ENCODE measurements around the gene CNOT2.
A peak's percentile ranks its signal among the peaks of the same experiment; 100 is the strongest.

The CNOT2 gene, protein sequence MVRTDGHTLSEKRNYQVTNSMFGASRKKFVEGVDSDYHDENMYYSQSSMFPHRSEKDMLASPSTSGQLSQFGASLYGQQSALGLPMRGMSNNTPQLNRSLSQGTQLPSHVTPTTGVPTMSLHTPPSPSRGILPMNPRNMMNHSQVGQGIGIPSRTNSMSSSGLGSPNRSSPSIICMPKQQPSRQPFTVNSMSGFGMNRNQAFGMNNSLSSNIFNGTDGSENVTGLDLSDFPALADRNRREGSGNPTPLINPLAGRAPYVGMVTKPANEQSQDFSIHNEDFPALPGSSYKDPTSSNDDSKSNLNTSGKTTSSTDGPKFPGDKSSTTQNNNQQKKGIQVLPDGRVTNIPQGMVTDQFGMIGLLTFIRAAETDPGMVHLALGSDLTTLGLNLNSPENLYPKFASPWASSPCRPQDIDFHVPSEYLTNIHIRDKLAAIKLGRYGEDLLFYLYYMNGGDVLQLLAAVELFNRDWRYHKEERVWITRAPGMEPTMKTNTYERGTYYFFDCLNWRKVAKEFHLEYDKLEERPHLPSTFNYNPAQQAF

DNA sequence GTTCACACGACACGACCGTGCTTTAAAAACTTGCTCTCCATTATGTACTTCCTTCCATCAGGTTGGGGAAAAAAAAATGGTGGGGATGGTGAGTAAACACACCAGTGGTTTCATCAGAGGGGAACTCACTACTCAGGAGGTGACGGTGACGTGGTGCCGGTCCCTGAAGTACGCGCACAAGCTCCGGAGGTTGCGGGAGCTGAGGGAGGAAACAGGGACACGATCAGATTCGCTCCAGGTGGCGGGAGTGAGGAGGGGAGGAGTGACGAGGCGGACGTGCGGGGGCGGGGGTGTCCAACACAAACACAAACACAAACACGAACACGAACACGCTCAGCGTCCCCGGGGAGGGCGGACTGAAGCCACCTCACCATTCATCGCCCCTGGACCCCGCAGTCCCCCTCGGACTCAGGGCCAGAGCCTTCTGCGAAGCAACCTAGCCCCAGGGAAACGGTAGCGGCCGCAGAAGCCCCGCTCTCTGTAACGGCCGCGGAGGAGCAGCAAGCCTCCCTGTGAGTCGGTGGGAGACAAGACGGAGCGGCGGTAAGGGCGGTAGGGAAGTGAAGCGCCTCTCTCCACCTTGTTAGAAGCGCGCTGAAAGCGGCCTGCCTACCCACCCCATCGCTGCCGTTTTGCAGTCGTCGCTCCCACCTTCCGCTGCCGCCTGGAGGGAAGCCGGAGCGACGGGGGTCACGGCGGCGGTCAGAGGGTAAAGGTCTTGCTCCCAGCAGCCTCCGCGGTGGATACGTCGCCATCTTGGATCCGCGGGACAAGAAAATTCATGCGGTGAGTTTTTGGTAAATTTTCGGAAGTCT is at the start of gene CNOT2:
Gene CNOT2 (plus strand): TSS at position 739 of the 815 bp plus-strand sequence. CDS start 34,794 bp downstream, outside the sequence.
- H3K27me3 Mint-ChIP-seq: no peaks in the 10 kb centered on the region
- H3K4me1 Mint-ChIP-seq: peaks cover 38% of the 10 kb centered on the region
- H3K9me3 Mint-ChIP-seq: no peaks in the 10 kb centered on the region
- peak within 1 kb of the TSS; percentile 100 for H3K4me3 Mint-ChIP-seq
- H3K27ac Mint-ChIP-seq: peak within 1 kb of the TSS; percentile 99
- ATAC-seq (ENCODE audit: low read depth): peak; percentile 78
- peak; percentile 79 to 88 for DNase-seq (ENCODE audit: low spot score in 2 of 2)
- peaks cover 19% of the 10 kb centered on the region for H3K36me3 Mint-ChIP-seq

DNA sequence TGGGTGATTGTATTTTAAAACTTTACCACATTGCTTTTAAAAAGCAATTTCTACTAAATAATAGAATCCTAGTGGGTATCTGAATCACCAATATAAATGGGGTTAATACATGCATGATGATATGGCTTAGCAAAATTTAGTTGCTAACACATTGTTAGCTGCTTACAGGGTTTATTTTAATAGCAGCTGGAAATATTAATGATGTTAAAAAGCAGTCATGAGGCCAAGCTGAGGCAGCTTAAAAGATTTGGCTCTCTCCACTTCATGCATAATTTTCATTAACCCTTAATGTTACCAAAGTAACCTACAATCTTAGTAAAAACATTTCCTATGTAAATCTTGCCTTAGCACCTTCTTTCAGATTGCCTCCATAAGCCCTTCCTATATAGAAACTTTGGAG is 49.2 kb upstream of the CNOT2 start:
- no peak overlapping the region for H3K27ac Mint-ChIP-seq
- H3K4me1 Mint-ChIP-seq: no peaks in the 10 kb centered on the region
- ATAC-seq (ENCODE audit: low read depth) (no peak), DNase-seq (ENCODE audit: low spot score in 2 of 2) (no peak)
- no peaks in the 10 kb centered on the region for H3K9me3 Mint-ChIP-seq
- H3K36me3 Mint-ChIP-seq: no peaks in the 10 kb centered on the region
- H3K27me3 Mint-ChIP-seq: no peaks in the 10 kb centered on the region
- no peak overlapping the region for H3K4me3 Mint-ChIP-seq

DNA sequence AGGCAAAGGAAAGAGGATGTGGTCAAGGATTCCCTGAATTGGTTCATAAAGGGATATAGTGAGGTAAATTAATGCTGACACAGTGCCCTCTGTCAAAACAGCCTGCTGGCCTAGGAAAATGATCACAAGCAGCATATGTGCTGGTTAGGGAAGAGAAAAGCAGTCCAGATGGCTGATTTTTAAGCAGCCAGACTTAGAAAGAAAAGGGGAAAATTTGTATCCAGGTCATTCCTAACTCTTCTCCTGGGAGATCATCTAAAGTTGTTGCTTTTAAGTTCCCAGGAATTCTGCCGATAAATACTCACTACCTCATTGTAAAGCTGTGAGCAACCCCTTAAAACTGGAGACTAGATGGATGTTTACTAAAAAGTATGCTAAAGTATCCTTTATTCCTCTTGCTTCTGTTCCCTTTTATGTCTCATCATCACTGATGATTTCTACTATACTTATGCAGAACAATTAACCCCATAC is 46.4 kb upstream of the CNOT2 start:
- DNase-seq (ENCODE audit: low spot score in 2 of 2) (no peak), ATAC-seq (ENCODE audit: low read depth) (no peak)
- no peak overlapping the region for H3K27ac Mint-ChIP-seq
- H3K36me3 Mint-ChIP-seq: no peaks in the 10 kb centered on the region
- H3K27me3 Mint-ChIP-seq: no peaks in the 10 kb centered on the region
- no peaks in the 10 kb centered on the region for H3K9me3 Mint-ChIP-seq
- no peak overlapping the region for H3K4me3 Mint-ChIP-seq
- H3K4me1 Mint-ChIP-seq: no peaks in the 10 kb centered on the region

DNA sequence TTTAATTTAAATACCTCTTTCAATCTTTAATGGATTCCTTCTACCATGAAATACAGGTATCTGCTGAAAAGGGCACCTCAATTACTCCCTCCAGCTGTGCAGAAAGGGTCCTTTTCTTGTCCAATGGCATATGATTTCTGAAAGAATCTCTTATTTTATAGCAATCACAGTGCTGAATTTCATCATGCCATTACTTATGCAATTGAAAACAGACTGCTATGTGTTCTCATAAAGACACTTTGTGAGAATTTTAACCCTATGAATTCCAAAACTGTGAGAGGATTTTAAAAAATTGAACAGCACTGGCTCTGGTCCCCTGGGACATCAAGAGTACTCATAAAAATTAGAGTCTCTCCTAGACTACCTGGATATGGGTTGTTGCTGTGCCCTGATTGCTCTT is 45.9 kb upstream of the CNOT2 start:
- Mint-ChIP-seq H3K4me3 (no peak overlapping the region), H3K36me3 (no peaks in the 10 kb centered on the region), H3K4me1 (no peaks in the 10 kb centered on the region), H3K27me3 (no peaks in the 10 kb centered on the region), H3K27ac (no peak overlapping the region), H3K9me3 (no peaks in the 10 kb centered on the region)
- DNase-seq (ENCODE audit: low spot score in 2 of 2): no peak
- no peak for ATAC-seq (ENCODE audit: low read depth)

DNA sequence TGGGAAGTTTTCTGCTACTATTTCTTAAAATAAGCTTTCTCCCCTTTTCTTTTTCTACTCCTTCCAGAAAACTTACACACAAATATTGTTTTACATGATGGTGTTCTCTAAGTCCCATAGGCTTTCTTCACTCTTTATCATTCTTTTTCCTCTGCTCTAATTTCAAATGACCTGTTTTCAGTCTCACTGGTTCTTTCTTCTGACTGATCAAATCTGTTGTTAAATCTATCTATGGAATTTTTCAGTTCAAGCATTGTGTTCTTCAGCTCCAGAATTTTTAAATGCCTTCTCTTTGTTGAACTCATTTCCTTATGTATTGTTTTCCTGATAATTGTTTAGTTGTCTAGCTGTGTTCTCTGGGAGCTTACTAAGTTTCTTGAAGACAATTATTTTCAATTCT is 29.5 kb upstream of the CNOT2 start:
- H3K4me1 Mint-ChIP-seq: no peaks in the 10 kb centered on the region
- peaks cover 12% of the 10 kb centered on the region for H3K36me3 Mint-ChIP-seq
- H3K27ac Mint-ChIP-seq: no peak overlapping the region
- DNase-seq (ENCODE audit: low spot score in 2 of 2): no peak
- H3K4me3 Mint-ChIP-seq: no peak overlapping the region
- H3K27me3 Mint-ChIP-seq: no peaks in the 10 kb centered on the region
- ATAC-seq (ENCODE audit: low read depth): no peak
- peaks cover 24% of the 10 kb centered on the region for H3K9me3 Mint-ChIP-seq

DNA sequence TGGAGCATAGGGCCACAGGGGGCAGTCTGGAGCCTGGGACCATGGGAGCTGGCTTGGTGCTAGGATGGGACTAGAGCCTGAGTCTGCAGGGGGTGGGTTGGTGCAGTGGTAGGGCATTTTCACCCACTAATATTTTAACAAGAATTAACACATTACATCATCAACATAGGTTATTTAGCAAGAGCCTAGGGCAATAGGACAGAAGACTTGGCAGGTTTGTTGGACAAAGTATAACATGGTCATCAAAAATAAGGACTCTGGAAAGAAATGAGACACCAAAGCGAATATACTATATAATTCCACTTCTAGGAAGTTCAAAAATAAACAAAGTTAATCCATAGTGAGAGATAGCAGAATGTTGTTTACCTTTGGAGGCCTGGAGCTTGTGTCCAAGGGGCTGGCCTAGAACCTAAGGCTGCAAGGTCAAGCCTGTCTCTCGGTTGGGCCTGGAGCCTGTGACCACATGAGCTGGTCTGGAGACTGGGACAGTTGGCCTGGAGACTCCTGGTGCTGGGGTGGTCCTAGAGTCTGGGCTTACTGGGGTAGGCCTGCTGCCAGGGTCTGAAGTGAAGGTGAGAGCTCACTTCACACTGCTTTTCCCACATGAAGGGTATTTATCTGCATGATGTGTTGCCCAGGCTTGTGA is 28.1 kb upstream of the CNOT2 start:
- no peak overlapping the region for H3K4me3 Mint-ChIP-seq

DNA sequence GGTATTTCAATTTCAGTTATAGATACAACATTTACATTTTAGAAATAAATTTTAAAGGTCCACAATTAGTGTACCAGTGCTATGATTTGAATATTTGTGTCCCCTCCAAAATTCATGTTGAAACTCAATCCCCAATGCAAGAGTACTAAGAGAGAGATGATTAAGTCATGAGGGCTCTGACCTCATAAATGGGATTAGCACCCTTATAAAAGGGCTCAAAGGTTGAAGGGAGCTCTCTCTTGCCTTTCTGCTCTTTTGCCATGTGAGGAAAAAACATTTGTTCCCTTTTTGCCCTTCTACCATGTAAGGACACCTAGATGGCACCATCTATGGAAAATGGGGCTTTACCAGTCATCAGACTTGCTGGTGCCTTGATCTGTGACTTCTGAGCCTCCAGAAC is 25.8 kb upstream of the CNOT2 start:
- ATAC-seq (ENCODE audit: low read depth) (no peak), DNase-seq (ENCODE audit: low spot score in 2 of 2) (no peak)
- no peak overlapping the region for H3K4me3 Mint-ChIP-seq
- H3K27ac Mint-ChIP-seq: no peak overlapping the region
- H3K9me3 Mint-ChIP-seq: peaks cover 11% of the 10 kb centered on the region
- no peaks in the 10 kb centered on the region for H3K4me1 Mint-ChIP-seq
- H3K36me3 Mint-ChIP-seq: peaks cover 16% of the 10 kb centered on the region
- no peaks in the 10 kb centered on the region for H3K27me3 Mint-ChIP-seq

More for the DNA sequence above, 28.1 kb upstream of the CNOT2 start:
- Mint-ChIP-seq H3K9me3 (peaks cover 16% of the 10 kb centered on the region), H3K36me3 (peaks cover 11% of the 10 kb centered on the region), H3K4me1 (no peaks in the 10 kb centered on the region), H3K27me3 (no peaks in the 10 kb centered on the region), H3K27ac (no peak overlapping the region)
- ATAC-seq (ENCODE audit: low read depth) (no peak), DNase-seq (ENCODE audit: low spot score in 2 of 2) (no peak)

DNA sequence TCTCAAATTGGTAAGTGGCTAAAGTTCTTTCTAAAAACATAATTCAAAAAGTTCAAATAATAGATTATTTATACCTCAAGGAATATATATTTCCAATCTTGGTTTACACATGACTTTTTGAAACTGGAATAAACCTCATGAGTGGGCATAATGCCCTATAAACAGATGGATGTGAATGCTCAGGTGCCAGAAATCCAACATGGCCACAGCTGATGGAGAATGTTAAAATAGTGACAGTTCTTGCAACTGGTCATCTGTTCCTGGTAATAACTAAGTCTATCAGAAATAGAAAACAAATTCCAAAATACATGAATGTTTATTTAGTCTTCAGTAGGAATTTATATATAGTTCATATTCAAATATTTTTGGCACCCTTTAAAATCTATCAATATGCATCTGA is 21.6 kb upstream of the CNOT2 start:
- H3K27ac Mint-ChIP-seq: no peak overlapping the region
- H3K27me3 Mint-ChIP-seq: no peaks in the 10 kb centered on the region
- ATAC-seq (ENCODE audit: low read depth): no peak
- H3K36me3 Mint-ChIP-seq: peaks cover 14% of the 10 kb centered on the region
- H3K4me3 Mint-ChIP-seq: no peak overlapping the region
- no peaks in the 10 kb centered on the region for H3K4me1 Mint-ChIP-seq
- H3K9me3 Mint-ChIP-seq: no peaks in the 10 kb centered on the region
- DNase-seq (ENCODE audit: low spot score in 2 of 2): no peak

DNA sequence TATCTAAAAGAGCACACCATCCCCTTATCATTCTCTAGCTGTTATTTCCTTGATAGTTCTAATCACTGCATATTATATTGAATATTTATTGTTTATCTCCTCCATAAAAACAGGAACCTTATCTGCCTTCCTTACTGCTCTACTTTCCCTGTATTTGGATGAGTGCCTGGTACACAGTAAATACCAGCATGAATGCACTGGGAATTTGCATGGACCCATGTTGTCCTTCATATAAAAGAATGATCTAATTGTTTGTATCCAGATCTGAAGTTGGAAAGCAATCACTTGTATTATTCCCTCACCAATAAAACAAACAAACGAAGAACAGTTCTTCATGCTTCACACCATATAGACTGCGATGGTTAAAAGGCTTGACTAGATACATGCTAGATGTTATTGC is 15.3 kb upstream of the CNOT2 start:
- H3K4me3 Mint-ChIP-seq: no peak overlapping the region
- H3K4me1 Mint-ChIP-seq: peaks cover 3% of the 10 kb centered on the region
- H3K27ac Mint-ChIP-seq: peak overlapping the region; percentile 49
- no peak for DNase-seq (ENCODE audit: low spot score in 2 of 2)
- ATAC-seq (ENCODE audit: low read depth): no peak
- H3K36me3 Mint-ChIP-seq: peaks cover 9% of the 10 kb centered on the region
- H3K9me3 Mint-ChIP-seq: no peaks in the 10 kb centered on the region
- no peaks in the 10 kb centered on the region for H3K27me3 Mint-ChIP-seq

DNA sequence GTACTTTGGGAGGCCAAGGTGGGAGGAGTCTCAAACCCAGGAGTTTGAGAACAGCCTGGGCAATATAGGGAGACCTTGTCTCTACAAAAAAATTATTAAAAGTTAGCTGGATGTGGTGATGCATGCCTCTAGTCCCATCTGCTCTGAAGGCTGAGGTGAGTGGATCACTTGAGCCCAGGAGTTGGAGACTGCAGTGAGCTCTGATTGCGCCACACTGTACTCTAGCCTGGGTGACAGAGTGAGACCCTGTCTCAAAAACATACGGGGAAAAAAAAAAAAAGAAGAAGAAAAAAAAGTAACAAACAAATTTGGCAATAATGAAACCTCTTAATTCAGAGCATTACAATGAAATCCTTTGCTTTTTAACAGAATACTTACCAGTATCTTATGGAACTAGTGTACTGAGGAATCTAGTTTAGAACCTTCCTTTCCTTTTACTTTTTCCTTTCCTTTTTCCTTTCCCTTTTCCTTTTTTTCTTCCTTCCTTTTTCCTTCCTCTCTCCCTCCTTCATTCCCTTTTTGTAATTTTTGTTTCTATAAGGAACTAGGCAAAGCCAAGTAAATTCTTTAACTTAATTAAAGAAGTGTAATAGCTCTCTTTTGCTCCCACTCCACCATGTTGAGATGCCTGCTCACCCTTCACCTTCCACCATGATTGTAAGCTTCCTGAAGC is 12.2 kb upstream of the CNOT2 start:
- H3K4me1 Mint-ChIP-seq: peaks cover 3% of the 10 kb centered on the region
- no peaks in the 10 kb centered on the region for H3K9me3 Mint-ChIP-seq
- ATAC-seq (ENCODE audit: low read depth) (no peak), DNase-seq (ENCODE audit: low spot score in 2 of 2) (no peak)
- H3K36me3 Mint-ChIP-seq: peaks cover 2% of the 10 kb centered on the region
- no peak overlapping the region for H3K4me3 Mint-ChIP-seq
- H3K27ac Mint-ChIP-seq: no peak overlapping the region
- H3K27me3 Mint-ChIP-seq: no peaks in the 10 kb centered on the region

DNA sequence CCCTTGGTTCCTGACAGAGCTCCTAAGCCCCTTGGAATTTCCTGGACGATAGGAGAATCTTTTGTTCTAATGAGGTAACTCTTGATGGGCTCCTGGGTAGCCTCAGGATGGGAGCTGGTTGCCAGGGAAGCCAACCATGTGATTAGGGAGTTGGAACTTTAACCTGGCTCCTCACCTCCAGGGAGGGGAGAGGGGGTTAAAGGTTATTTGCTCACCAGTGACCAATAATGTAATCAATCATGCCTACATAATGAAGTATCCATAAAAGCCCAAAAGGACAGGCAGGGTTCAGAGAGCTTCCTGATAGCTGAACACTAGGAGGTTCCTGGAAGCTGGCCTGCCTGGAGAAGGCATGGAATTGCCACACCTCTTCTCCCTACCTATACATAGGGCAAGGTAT is 6.2 kb upstream of the CNOT2 start:
- H3K9me3 Mint-ChIP-seq: no peaks in the 10 kb centered on the region
- H3K4me1 Mint-ChIP-seq: peaks cover 10% of the 10 kb centered on the region
- no peak overlapping the region for H3K4me3 Mint-ChIP-seq
- no peaks in the 10 kb centered on the region for H3K27me3 Mint-ChIP-seq
- H3K27ac Mint-ChIP-seq: no peak overlapping the region
- ATAC-seq (ENCODE audit: low read depth): no peak
- peaks cover 19% of the 10 kb centered on the region for H3K36me3 Mint-ChIP-seq
- no peak for DNase-seq (ENCODE audit: low spot score in 2 of 2)

DNA sequence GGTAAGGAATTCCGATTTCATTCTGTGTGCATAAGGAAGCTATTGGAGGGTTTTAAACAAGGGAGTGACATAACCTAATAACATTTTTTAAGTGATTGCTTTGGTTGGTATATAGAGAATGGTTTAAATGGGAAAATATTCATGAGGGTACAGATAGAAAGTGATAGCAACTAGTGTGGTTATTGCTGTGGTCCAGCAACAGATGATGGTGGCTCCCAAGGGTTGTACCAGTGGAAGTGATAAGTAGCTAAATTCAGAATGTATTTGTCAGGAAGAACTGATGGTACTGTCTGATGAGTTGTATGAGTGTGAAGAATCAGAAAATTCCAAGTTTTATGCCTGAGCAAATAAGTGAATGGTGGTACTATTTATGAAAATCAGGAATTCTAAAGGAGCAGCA is 2.6 kb upstream of the CNOT2 start:
- ATAC-seq (ENCODE audit: low read depth): no peak
- peaks cover 21% of the 10 kb centered on the region for H3K36me3 Mint-ChIP-seq
- peak overlapping the region; percentile 14 for H3K27ac Mint-ChIP-seq
- H3K4me1 Mint-ChIP-seq: peaks cover 25% of the 10 kb centered on the region
- H3K9me3 Mint-ChIP-seq: no peaks in the 10 kb centered on the region
- no peaks in the 10 kb centered on the region for H3K27me3 Mint-ChIP-seq
- DNase-seq (ENCODE audit: low spot score in 2 of 2): no peak
- H3K4me3 Mint-ChIP-seq: no peak overlapping the region

DNA sequence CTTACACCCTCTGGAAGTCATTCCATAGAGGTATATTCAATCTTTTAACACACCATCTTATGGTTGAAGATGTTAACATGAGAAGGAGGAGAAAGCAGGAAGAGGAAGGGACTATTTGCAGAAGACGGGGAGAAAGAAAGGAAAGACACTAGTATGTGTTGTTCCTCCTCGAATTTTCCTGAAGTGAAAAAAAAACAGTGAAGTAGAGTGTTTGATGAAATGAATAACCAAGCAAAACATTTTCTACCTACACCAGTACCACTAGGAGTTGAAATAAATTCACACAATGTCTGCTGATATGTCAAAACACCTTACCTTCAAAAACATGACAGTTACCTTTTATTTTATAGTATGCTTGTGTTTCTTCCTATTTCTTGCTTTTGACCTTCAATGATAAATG is 1.4 kb upstream of the CNOT2 start:
- H3K27ac Mint-ChIP-seq: peak overlapping the region; percentile 99
- H3K36me3 Mint-ChIP-seq: peaks cover 19% of the 10 kb centered on the region

More for the DNA sequence above, 1.4 kb upstream of the CNOT2 start:
- ATAC-seq (ENCODE audit: low read depth) (no peak), DNase-seq (ENCODE audit: low spot score in 2 of 2) (no peak)
- H3K4me3 Mint-ChIP-seq: peak overlapping the region; percentile 100
- peaks cover 32% of the 10 kb centered on the region for H3K4me1 Mint-ChIP-seq
- H3K9me3 Mint-ChIP-seq: no peaks in the 10 kb centered on the region
- no peaks in the 10 kb centered on the region for H3K27me3 Mint-ChIP-seq
